Activated gamma-delta T cell (primary cell): ENCODE results near the gene DAZAP1.

Source experiments
- DNase-seq: peaks from one replicate; lab custom pipeline; 2025; lab: John Stamatoyannopoulos, UW

Gene DAZAP1

GRCh38 chr19:1457031-1457739, 49.8 kb downstream of the DAZAP1 start:
- no peak for DNase-seq

GRCh38 chr19:1457892-1458291, 50.5 kb downstream of the DAZAP1 start:
- no peak for DNase-seq

DNA sequence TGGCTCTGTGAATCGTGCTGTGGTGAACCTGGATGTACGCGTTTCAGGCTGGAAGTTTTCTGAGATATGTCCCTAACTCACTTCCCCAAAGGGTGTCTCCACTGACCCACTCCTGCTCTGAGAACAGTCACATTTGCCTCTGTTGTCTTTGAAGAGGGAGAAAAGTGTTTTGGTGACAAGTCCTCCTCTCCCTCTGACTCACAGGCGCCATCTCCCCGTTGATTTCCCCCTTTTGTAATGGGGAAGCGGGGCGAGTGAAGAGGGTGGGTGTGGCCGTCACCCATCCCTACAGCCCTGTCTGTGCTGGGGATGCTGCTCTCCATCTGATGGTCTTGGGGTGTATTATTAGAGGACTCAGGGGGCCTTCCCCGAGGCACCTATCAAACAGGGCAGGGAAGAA, 52.1 kb downstream of the DAZAP1 start:
- no peak for DNase-seq

GRCh38 chr19:1460033-1460995, 52.9 kb downstream of the DAZAP1 start:
- no peak for DNase-seq

GRCh38 chr19:1461862-1462261, 54.5 kb downstream of the DAZAP1 start:
- DNase-seq = no peak

- no peak for DNase-seq
Observed at GRCh38 chr19:1465191-1466016, 58.0 kb downstream of the DAZAP1 start.

- no peak for DNase-seq
Observed at GRCh38 chr19:1466018-1466460, 58.7 kb downstream of the DAZAP1 start.

GRCh38 chr19:1466461-1467214, 59.3 kb downstream of the DAZAP1 start:
- DNase-seq = no peak

- DNase-seq = no peak
Observed at GRCh38 chr19:1467215-1467489, 59.8 kb downstream of the DAZAP1 start.

GRCh38 chr19:1467490-1468273, 60.3 kb downstream of the DAZAP1 start:
- no peak for DNase-seq

- DNase-seq = no peak
Observed at GRCh38 chr19:1468274-1468820, 61.0 kb downstream of the DAZAP1 start.

DNA sequence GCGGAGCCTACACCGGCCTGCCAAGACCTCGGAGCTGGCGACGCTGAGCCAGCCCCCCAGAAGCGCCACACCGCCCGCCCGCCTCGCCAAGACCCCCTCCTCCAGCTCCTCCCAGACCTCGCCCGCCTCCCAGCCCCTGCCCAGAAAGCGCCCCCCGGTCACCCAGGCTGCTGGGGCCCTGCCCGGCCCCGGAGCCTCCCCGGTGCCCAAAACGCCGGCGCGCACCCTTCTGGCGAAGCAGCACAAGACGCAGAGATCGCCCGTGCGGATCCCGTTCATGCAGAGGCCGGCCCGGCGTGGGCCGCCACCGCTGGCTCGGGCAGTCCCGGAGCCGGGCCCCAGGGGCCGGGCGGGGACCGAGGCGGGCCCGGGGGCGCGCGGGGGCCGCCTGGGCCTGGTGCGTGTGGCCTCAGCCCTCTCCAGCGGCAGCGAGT, 61.5 kb downstream of the DAZAP1 start:
- no peak for DNase-seq

GRCh38 chr19:1469255-1470054, 62.1 kb downstream of the DAZAP1 start:
- no peak for DNase-seq

GRCh38 chr19:1470055-1470304, 62.6 kb downstream of the DAZAP1 start:
- DNase-seq = no peak

- no peak for DNase-seq
Observed at GRCh38 chr19:1470305-1471009, 63.1 kb downstream of the DAZAP1 start.

GRCh38 chr19:1471010-1471514, 63.7 kb downstream of the DAZAP1 start:
- no peak for DNase-seq

GRCh38 chr19:1471515-1472160, 64.3 kb downstream of the DAZAP1 start:
- DNase-seq = no peak
